Measurements from ENCODE around the gene ZBTB7C.

The ZBTB7C gene

DNA sequence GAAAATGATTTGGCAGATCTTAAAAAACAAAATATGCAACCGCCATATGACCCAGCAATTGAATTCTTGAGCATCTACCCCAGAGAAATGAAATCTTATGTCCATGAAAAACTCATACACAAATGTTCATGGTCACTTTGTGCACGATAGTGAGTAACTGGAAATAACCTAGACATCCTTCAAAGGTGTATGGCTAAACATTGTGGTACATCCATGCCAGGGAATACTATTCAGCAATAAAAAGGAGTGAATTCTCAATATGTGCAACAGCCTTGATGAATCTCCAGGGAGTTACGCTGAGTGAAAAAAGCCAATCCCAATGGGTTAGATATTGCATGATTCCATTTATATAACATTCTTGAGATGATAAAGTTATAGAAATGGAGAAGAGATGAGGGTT is 366.0 kb downstream of the ZBTB7C start:
- Histone ChIP-seq H3K4me1 (ENCODE audit: insufficient read depth, low read length) (no peaks in the 10 kb centered on the region), H3K36me3 (ENCODE audit: insufficient read depth, low read length) (no peaks in the 10 kb centered on the region), H3K9me3 (ENCODE audit: low read length) (no peaks in the 10 kb centered on the region), H3K4me3 (ENCODE audit: low read length) (no peak overlapping the region), H3K27me3 (ENCODE audit: insufficient read depth, low read length) (no peaks in the 10 kb centered on the region), H2AFZ (ENCODE audit: low read depth, low read length) (no peak overlapping the region)

GRCh38 chr18:48042431-48042830 is 366.8 kb downstream of the ZBTB7C start:
- Histone ChIP-seq H3K9me3 (ENCODE audit: low read length) (no peaks in the 10 kb centered on the region), H3K4me3 (ENCODE audit: low read length) (no peak overlapping the region), H3K4me1 (ENCODE audit: insufficient read depth, low read length) (no peaks in the 10 kb centered on the region), H2AFZ (ENCODE audit: low read depth, low read length) (no peak overlapping the region), H3K36me3 (ENCODE audit: insufficient read depth, low read length) (no peaks in the 10 kb centered on the region), H3K27me3 (ENCODE audit: insufficient read depth, low read length) (no peaks in the 10 kb centered on the region)

- no peaks in the 10 kb centered on the region for H3K36me3 ChIP-seq (ENCODE audit: insufficient read depth, low read length)
- no peaks in the 10 kb centered on the region for H3K4me1 ChIP-seq (ENCODE audit: insufficient read depth, low read length)
- no peaks in the 10 kb centered on the region for H3K9me3 ChIP-seq (ENCODE audit: low read length)
- H3K4me3 ChIP-seq (ENCODE audit: low read length) = no peak overlapping the region
- H2AFZ ChIP-seq (ENCODE audit: low read depth, low read length) = no peak overlapping the region
- no peaks in the 10 kb centered on the region for H3K27me3 ChIP-seq (ENCODE audit: insufficient read depth, low read length)
These were observed 368.6 kb downstream of the ZBTB7C start for GRCh38 chr18:48040457-48041110.

GRCh38 chr18:48039769-48040215 is 369.4 kb downstream of the ZBTB7C start:
- H3K36me3 ChIP-seq (ENCODE audit: insufficient read depth, low read length) = no peaks in the 10 kb centered on the region
- no peaks in the 10 kb centered on the region for H3K4me1 ChIP-seq (ENCODE audit: insufficient read depth, low read length)
- no peak overlapping the region for H2AFZ ChIP-seq (ENCODE audit: low read depth, low read length)
- H3K27me3 ChIP-seq (ENCODE audit: insufficient read depth, low read length) = no peaks in the 10 kb centered on the region
- H3K4me3 ChIP-seq (ENCODE audit: low read length) = no peak overlapping the region
- H3K9me3 ChIP-seq (ENCODE audit: low read length) = no peaks in the 10 kb centered on the region

DNA sequence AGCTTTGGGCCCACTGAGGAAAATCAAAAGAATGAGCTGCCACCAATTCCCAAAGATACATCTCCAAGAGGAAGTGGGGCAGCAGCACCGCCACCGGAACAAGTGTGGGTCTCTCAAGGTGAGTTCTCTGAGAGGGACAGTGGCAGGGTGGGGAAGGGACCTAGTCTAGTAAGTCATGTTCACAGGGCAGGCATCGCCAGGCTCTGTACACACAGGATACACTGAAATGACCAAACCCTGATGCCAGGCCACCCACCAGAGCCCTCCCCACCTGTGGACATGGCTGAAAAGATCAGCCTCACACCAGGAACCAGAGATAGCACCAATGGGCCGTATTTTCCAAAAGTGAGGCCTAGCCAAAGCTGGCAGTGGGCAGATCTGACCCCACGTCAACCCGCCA is 370.5 kb downstream of the ZBTB7C start:
- Histone ChIP-seq H3K36me3 (ENCODE audit: insufficient read depth, low read length) (no peaks in the 10 kb centered on the region), H3K27me3 (ENCODE audit: insufficient read depth, low read length) (no peaks in the 10 kb centered on the region), H3K9me3 (ENCODE audit: low read length) (no peaks in the 10 kb centered on the region), H2AFZ (ENCODE audit: low read depth, low read length) (no peak overlapping the region), H3K4me1 (ENCODE audit: insufficient read depth, low read length) (no peaks in the 10 kb centered on the region), H3K4me3 (ENCODE audit: low read length) (no peak overlapping the region)

DNA sequence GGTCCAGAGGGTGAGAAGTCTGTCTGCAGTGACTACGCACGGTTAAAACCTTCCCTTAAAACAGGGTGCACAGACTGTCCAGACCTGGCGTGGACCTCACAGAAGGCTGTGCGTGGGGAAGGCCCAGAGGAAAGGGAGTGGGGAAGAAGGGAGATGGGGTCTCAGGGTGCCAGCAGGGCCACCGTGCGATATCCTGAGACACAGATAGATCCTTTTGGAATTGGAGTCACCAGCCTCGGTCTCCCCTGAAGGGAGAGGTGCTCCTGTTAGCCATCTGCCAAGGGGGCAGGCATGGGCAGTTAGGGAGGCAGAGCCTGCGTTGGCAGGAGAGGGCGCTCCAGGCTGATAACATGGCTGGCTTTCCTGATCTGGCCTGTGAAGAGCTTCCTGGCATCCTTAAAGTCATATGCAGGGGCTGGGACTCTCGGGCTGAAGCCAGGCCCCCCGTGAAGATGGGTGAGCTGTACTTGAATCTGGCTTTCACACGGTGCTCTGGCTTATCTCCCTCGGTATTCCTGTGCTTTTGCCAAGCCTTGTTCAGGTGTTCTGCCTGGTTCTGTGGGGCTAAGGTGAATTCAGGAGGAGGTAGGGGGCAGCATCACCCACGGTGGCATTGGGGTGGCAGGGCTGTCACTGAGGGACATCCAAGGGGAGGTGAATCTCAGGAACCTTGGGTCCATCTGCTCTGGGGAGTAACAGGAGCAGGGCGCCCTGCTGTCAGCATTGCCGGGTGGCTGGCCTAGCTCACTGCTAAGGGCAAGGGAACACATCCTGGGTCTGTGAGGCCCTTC is 371.5 kb downstream of the ZBTB7C start:
- H2AFZ ChIP-seq (ENCODE audit: low read depth, low read length) = no peak overlapping the region
- H3K4me1 ChIP-seq (ENCODE audit: insufficient read depth, low read length) = no peaks in the 10 kb centered on the region
- no peaks in the 10 kb centered on the region for H3K27me3 ChIP-seq (ENCODE audit: insufficient read depth, low read length)
- no peaks in the 10 kb centered on the region for H3K9me3 ChIP-seq (ENCODE audit: low read length)
- no peaks in the 10 kb centered on the region for H3K36me3 ChIP-seq (ENCODE audit: insufficient read depth, low read length)
- no peak overlapping the region for H3K4me3 ChIP-seq (ENCODE audit: low read length)

DNA sequence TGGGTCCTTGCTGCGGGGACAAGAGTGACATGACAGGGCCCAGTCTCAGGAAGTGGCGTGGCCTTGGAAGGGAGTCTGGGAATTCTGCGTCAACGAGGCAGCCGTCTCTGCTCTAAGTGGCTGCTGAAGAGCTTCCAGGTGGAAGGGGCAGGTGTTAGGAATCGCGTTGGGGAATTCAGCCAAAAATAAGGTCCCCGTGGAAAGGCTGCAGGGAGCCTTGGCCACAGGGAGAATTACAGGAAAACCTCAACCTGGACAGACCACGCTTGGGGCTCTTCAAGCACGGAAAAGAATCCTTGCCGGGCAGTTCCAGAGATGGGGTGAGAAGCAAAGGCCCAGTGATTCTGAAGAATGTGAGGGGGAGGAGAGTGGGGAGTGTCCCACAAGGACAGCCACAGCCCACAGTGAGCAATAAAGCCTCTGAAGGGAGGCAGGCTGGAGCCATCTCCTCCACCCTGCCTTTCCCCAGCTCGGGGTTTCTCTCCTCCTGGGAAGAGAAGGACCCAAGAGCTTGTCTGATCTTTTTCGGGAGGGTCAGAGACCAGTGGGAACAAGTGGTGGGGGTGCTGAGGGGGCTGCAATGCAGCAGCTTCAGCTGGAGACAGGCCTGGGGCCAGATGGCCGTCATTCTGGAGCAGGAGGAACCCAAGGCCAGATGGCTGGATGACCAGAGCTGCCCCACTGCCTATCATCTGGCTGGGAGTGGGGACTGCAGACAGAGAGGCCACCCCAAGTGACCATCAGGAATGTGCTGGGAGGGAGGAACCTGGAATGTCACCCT is 372.4 kb downstream of the ZBTB7C start:
- no peaks in the 10 kb centered on the region for H3K27me3 ChIP-seq (ENCODE audit: insufficient read depth, low read length)
- no peak overlapping the region for H2AFZ ChIP-seq (ENCODE audit: low read depth, low read length)
- H3K4me3 ChIP-seq (ENCODE audit: low read length) = no peak overlapping the region
- H3K9me3 ChIP-seq (ENCODE audit: low read length) = no peaks in the 10 kb centered on the region
- H3K36me3 ChIP-seq (ENCODE audit: insufficient read depth, low read length) = no peaks in the 10 kb centered on the region
- no peaks in the 10 kb centered on the region for H3K4me1 ChIP-seq (ENCODE audit: insufficient read depth, low read length)

- H3K4me3 ChIP-seq (ENCODE audit: low read length) = no peak overlapping the region
- H2AFZ ChIP-seq (ENCODE audit: low read depth, low read length) = no peak overlapping the region
- no peaks in the 10 kb centered on the region for H3K36me3 ChIP-seq (ENCODE audit: insufficient read depth, low read length)
- no peaks in the 10 kb centered on the region for H3K4me1 ChIP-seq (ENCODE audit: insufficient read depth, low read length)
- no peaks in the 10 kb centered on the region for H3K9me3 ChIP-seq (ENCODE audit: low read length)
- no peaks in the 10 kb centered on the region for H3K27me3 ChIP-seq (ENCODE audit: insufficient read depth, low read length)
These were observed 373.0 kb downstream of the ZBTB7C start for GRCh38 chr18:48036226-48036625.

DNA sequence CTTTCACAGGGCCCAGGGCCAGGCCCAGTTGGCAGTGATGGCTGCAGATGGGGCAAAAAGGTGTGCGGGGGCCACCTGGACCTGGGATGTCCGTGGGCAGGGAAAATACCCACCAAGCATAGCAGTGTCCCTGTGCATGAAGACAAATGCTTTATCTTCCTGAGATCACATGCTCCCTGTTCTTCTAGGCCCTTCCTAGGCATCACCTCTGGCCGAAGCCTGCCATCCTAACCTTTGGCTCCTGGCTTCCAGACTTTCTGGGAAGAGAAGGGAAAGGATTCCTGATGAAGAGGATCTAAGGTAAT is 373.7 kb downstream of the ZBTB7C start:
- H3K9me3 ChIP-seq (ENCODE audit: low read length) = no peaks in the 10 kb centered on the region
- no peaks in the 10 kb centered on the region for H3K27me3 ChIP-seq (ENCODE audit: insufficient read depth, low read length)
- no peak overlapping the region for H2AFZ ChIP-seq (ENCODE audit: low read depth, low read length)
- no peaks in the 10 kb centered on the region for H3K36me3 ChIP-seq (ENCODE audit: insufficient read depth, low read length)
- H3K4me1 ChIP-seq (ENCODE audit: insufficient read depth, low read length) = no peaks in the 10 kb centered on the region
- no peak overlapping the region for H3K4me3 ChIP-seq (ENCODE audit: low read length)

- no peaks in the 10 kb centered on the region for H3K4me1 ChIP-seq (ENCODE audit: insufficient read depth, low read length)
- H3K4me3 ChIP-seq (ENCODE audit: low read length) = no peak overlapping the region
- no peaks in the 10 kb centered on the region for H3K9me3 ChIP-seq (ENCODE audit: low read length)
- no peaks in the 10 kb centered on the region for H3K36me3 ChIP-seq (ENCODE audit: insufficient read depth, low read length)
- H3K27me3 ChIP-seq (ENCODE audit: insufficient read depth, low read length) = no peaks in the 10 kb centered on the region
- H2AFZ ChIP-seq (ENCODE audit: low read depth, low read length) = no peak overlapping the region
These were observed 374.3 kb downstream of the ZBTB7C start for GRCh38 chr18:48034651-48035555.

- Histone ChIP-seq H3K36me3 (ENCODE audit: insufficient read depth, low read length) (no peaks in the 10 kb centered on the region), H3K4me3 (ENCODE audit: low read length) (no peak overlapping the region), H3K9me3 (ENCODE audit: low read length) (no peaks in the 10 kb centered on the region), H3K27me3 (ENCODE audit: insufficient read depth, low read length) (no peaks in the 10 kb centered on the region), H3K4me1 (ENCODE audit: insufficient read depth, low read length) (no peaks in the 10 kb centered on the region), H2AFZ (ENCODE audit: low read depth, low read length) (no peak overlapping the region)
These were observed 375.2 kb downstream of the ZBTB7C start for GRCh38 chr18:48033790-48034650.
